HG02840 (cell line): Measurements from ENCODE around the gene MFSD6.

Experiments
- ATAC-seq: cut with Tn5 transposase; IDR thresholded peaks from one replicate; pipeline ENCODE4 v1.9.1; 2021; ENCODE audit warnings: mild to moderate bottlenecking, moderate library complexity, moderate number of reproducible peaks; ENCODE audit not compliant: unreplicated experiment, low FRiP score

The MFSD6 gene

DNA sequence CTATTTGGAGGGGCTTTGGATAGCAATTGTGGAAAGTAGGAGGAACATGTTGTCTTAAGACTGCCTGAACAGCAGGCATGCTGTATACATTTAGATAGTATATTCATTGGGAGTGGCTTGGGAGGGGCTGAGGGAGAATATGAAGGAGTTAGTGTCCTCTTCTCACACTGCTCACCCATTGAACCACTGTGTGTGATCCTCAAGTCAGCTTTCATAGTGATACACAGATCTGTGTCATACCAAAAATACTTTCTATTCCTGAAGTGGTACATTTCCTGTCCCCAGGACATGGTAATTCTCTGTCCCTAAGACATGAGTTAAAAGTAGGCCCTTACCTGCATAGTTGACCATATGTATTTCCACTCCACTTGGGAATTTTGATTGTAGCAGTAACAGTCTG lies 116.8 kb downstream of the MFSD6 start:
- ATAC-seq: no peak

DNA sequence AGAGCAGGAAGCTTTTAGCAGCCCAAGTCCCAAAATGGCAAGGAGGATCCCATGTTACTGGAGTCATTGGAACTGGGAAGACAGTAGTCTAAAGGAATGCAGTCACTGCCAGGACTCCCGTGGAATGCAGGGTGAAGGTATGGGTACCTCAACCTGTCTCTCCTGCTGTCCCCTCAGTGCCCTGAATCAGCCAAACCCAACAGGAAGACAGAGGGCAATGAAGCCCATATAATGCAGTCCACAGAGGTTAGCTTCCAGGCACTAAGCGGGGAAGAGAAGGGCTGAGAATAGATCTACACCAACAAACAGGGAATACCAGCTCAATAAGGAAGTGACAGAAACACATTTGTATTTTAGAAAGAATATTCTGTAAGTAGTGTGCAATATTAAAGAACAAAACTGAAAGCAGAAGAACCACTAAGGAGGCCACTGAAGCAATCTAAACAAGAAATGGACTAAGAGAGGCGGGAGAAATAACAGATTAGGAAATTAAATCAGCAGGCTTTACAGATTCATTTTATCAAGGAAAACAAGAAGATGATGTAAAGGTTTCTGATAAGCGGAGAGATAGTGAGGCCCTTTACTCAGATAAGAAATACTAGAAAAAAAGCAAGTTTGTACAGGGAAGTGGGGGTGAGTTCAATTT lies 118.1 kb downstream of the MFSD6 start:
- no peak for ATAC-seq

DNA sequence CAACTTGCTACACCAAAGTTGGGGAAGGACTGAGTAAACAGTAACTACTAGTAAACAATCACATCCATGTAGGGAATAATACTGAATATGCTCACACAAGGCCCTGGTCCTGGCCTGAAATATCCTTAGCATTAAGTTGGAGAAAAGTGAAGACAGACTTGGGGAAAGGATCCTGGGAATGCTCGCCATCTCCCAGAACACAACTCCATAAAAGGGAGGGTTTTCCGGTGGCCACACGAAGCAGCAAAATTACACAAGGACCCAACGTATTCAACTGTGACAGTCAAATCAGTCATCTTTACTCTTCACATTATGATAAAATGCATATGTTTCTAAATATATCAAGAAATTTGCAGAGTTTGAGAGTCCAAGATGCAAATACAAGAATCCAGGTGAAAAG lies 119.1 kb downstream of the MFSD6 start:
- ATAC-seq: no peak

DNA sequence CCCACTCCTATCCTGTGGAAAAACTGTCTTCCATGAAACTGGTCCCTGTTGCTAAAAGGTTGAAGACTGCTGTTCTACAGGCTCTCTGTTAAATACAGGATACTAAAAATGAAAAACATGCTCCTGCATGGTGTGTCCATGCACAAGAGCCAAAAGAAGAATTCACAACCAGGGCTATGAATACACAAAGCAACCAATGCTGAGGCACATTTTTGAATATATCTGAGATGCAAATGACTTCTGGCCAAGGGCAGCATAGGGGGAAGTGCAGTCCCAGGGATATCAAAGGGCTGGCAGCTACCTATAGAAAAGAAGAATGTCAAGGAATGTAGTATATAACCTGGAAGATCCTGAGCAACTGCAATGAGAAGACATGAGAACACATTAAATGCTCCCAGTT lies 119.8 kb downstream of the MFSD6 start:
- no peak for ATAC-seq

DNA sequence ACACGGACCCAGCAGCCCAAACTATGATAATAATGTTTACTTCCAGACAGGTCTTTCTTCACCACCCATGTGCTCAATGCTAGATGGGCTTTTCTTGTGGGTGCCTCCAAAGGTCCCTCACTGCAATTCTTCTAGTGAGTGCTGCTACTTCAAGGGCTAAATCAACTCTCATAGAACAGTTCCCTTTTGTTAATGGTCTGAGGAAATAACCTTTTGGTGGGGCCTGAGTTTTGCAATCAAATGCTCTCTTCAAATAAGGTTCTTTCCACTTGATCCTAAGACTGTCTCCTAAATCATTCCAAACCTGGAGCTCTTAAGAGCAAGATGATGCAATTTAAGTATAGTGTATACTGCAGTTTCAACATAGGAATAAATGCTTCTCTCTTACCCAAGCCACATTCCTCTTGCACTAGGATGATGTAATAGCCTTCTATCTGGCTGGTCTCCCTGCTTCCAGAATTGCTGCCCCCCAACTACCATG lies 120.4 kb downstream of the MFSD6 start:
- no peak for ATAC-seq

DNA sequence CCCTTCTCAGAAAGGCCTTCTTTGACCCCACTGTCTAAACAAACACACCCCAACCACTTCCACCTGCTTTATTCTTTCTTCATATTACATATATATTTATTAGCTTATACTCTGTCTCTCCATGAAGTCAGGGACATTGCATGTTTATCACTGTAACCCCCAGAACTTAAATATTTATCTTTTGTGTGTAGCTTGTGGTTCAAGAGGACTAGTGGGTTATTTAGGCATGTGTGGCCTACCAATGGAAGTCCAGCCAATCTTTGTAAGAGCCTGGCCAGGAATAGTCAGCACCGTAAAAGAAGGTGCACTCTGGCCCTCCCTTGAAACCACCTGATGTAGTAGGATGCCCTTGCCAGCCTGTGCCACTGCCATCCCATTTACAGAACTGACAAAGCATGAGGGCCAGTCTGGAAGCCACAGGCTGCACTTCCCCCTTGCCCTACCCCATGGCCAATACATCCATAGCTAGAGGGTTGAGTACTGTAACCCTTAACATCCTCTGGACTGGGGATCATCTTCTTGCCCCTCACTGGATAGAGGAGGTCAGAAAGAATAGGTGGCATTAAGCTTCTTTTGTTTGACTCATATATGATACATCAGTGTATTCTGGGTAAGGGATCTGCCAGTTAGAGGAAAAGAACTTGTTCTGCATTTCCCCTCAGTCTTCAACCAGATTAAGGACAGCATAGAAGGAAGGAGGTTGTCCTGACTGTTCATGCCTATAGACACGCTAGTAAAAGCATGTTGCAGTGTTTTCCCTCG lies 121.5 kb downstream of the MFSD6 start:
- ATAC-seq: no peak

DNA sequence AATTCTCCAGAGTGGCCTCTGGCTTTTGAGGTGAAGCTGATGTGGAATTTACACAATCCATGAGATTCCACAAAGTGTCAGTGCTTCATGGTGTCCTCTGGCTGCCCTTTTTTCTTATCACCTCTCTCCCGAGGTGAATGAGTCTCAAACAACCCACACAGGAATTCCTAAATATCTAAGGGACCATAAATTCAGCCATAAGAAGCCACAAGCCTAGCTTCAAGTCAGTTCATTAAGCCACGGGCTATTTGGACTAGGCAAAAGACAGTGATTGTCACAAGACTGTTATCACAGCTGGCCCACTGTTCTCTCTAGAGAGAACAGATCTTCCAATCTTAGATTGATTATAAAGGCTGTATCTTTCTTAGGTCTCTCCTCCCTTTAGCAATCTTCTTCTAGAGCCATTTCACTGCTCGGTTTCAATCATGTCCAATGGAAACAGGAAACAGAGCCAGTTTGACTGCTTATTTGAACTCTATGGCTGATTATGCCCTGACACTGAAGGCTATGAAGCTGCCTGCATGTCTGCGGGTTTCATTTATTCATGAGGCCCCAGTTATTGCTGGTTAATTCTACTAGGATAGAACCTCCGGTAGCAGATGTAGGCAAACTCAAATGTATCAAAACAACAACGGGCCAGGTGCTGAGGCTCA lies 122.2 kb downstream of the MFSD6 start:
- no peak for ATAC-seq

DNA sequence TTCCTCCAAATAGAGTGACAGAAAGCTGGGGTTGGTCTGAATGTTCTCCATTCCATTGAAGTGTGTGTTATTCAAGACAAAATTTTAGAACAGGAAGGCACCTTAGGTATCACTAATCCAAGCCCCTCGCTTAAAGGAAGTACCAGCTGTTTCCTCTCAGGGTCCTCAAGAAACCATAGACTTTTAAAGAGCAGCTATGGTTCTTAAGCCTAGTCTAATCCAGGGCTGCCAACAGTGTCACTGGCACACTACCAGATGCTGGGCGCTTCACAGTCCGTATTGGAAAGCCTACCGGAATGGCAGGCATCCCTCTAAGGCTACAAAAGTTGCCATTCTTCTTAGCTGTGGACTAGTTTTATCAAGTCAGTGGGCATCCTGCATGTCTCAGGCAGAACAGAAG lies 124.4 kb downstream of the MFSD6 start:
- ATAC-seq: no peak

DNA sequence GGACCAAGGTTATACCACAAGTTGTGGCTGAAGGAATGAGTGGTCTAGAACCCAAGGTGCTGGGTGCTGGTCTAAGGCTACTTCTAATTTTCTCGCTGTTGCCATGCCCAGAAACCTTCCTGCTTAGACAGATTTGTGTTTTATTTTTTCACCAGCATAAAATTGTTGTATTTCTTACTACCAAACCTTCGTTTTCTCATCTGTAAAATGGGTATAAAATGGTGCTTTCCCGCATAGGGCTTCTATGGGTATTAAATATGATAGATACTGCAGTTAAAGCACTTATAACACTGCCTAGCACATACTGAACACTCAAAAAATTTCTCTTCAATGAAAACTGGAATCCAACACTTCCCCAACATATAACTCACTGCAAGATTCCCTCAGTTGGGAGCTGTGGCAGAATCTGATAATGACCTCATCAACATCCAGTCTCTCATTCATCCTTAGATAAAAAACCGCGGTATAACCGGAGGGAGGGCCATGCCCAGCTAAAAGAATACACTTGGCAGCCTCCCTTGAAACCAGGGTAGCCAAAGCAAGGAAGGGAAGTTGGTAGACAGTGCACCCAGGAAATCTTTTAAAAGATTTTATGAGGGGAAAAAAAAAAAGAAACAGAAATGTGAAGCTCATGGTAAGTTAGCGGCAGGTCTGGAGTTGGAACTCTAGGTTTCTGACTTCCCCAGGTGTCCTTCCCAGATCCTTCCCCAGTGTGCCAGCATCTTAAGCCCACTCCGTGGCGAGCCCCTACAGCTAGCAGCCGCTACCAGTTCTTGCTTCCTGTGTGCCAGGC lies 125.2 kb downstream of the MFSD6 start:
- ATAC-seq: no peak

DNA sequence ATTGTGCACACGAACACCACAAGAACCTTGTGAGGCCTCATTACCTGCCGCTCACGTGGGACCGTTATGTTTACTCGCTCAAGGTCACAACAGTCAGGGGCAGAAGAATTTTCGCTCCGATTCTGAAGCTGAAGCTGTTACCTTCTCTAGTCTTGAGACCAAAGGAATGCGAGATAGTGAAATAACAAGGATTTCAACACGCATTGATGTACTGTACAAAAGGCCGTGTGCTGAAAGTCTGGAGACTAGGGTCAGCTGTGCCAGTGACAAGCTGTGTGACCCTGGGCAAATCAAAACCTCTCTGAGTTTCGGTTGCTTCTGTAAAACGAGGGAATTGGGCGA lies 125.8 kb downstream of the MFSD6 start:
- peak; percentile 12 for ATAC-seq

DNA sequence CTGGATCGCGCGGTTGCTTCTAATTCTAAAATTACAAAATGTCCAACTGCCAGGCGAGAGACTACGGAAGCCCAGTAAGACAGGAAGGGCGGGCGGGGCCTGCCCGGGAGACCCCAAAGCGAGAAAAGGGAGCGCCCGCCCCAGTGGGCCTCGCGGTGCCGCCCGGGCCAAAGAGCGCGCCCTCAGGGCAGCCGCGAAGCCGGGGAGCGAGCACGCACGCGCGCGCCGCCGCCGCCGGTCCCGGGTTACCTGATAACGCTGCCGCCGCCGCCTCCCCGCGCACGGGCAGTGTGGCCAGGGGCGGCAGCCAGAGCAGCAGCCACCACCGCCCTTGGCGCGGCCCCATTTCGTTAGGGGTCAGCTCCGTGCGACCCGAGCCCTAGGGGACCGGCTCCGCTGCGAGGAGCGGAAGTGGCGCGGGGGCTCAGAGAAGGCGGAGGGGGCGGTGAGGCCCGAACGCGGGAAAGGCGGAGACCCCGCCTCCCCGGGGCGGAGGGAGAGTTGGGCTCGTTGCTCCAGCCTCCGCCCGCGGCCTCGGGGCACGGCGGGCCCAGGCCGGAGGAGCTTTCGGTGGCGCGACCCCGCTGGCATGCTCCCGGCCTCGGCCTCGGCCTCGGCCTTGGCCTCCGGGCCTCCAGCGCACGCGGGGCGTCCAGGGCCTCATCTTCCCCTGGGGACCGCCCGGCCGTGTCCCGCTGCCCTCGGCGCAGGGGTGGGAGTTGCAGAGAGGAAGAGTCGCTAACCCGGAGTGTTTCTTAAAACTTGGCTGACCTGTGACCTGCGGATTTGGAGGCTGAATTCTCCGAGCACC lies 126.4 kb downstream of the MFSD6 start, which contains the start of gene NEMP2:
NEMP2 (minus strand) TSS at position 413 of the 811 bp plus-strand sequence; CDS start at position 346, 67 bp downstream.
- ATAC-seq: peak; percentile 75

DNA sequence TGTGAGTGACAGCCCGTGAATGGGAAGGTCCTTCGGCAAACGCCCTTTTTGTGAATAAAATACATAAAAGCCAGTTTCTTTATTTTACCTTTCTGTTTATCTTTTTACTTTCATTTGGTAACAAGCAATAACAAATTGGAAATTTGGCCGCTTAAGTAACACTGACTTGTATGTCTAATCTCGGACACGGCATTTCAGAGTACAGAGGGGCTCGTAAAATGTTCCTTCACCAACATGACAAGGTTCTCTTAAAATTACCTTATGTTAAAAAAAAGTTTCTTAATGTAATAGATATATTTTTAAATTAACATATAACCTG lies 126.9 kb downstream of the MFSD6 start:
- ATAC-seq: no peak

DNA sequence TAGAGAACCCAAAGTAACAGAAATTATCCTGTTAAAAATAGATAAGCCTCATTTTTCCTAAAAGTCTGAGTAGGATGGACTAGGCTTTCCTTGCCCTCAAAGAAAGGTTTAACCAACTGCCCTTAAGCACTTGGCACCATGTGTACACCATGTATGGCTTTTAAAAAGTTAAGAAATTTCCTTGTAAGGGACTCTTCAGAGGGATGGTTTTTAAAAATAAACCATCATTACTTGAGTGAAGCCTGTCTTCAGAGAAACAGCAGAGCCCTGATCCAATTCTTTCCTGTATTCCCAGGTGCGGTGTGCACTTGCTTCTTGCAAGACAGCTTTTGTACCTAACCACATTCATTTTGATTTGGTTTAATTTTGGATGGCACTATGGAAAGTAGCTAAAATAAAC lies 127.4 kb downstream of the MFSD6 start:
- no peak for ATAC-seq

DNA sequence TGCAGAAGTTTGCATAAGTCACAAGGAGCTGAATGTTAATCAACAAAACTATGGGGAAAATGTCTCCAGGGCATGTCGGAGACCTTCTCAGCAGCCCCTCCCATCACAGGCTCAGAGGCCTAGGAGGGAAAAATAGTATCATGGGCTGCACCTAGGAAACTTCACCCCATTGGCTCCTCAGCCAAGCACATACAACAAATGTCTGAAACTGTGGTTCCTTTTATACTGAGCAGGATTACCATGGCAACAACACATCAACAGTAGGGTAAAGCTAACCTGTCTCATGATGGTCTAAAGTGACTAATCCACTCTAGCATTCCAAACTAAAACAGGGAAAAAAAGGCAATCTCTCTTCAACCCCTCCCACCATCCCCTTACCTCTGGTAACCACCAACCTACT lies 129.6 kb downstream of the MFSD6 start:
- ATAC-seq: no peak

DNA sequence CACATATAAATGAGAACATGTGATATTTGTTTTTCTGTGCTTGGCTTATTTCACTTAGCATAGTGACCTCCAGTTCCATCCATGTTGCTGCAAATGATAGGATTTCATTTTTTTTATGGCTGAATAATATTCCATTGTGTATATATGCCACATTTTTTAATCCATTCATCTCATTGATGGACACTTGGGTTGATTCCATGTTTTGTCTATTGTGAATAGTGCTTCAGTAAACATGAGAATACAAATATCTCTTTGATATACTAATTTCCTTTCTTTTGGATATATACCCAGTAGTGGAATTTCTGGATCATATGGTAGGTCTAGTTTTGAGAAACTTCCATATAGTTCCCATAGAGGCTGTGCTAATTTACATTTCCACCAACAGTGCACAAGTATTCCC lies 130.0 kb downstream of the MFSD6 start:
- no peak for ATAC-seq

DNA sequence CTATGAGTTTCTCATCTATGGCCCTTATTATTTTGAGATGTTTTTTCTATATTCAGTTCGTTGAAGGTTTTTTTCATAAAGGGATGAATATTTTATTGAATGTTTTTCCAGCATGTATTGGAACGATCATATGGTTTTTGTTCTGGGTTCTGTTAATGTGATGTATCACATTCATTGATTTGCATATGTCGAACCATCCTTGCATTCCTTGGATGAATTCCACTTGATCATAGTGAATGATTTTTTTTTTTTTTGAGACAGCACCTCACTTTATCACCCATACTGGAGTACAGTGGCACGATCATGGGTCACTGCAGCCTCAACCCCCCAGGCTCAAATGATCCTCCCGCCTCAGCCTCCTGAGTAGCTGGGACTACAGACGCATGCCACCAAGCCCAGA lies 131.9 kb downstream of the MFSD6 start:
- ATAC-seq: no peak

DNA sequence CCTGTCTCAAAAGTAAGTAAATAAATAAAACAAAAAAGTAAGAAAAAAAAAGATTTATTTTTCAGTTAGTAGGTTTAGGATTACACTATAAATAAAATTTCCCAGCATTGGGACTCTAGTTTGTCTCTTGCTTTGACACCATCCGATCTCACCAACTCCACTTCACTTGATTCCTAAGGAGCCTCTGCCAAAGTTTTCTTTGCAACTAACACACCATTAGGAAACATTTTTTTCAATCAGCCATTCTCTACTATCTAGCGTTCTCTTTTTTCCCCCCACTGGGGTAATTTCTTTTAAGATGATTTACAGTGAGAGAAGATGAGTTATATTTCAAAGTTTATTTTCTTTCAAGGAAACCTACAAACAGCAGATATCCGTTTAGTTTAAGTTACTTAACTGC lies 136.9 kb downstream of the MFSD6 start:
- ATAC-seq: no peak

DNA sequence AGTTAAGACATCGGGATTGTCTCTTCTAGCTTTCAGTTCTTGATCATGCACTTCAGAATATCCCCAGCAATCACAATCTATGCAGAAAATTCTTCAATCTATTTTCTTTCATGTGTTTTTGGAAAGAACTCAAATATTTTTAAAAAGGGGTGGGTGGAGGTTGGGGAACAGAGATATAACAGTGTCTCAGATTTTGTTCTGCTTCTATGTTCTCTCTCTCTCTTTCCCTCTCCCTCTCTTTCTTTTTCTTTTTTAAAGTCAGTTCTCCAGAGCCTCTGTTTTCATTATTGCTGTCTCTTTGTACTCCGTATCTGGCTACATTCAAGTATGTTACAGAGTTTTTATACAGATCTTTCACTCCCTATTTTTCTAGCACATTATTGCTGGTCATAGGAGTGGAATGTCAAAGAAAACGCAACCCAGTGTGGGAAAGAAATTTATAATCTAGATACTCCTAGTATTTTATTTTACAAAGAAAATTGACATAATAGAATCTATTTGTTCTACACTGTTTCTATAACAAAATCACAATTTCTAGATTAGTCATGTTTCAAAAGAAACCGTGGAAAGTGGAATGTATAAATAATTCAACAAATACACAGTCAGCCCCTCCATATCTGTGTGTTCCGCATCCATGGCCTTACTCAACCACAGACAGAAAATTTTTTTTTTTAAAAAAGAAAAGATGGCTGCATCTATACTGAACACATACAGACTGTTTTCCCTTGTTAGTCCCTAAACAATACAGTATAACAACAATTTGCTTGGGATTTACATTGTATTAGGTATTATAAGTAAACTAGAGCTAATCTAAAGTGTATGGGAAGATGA lies 137.6 kb downstream of the MFSD6 start:
- ATAC-seq: no peak

DNA sequence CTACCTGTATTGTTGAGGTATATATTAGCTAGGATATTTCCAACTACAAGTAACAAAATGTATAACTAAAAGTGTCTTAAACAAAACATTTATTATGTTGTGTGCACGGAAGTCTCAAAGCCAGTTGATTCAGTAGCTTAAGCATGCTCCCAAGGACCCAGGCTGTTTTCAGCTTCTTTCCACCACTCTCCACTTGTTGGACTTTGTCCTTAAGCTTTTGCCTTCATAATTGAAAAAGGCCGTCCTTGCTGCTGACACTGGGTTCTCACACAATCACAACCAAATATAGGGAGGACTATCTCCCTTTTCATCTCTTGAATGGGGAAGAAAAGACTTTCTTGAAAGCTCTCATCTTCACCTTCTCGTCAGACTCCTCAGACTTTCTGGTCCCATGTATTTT lies 138.6 kb downstream of the MFSD6 start:
- ATAC-seq: no peak
